ENCODE measurements around the gene EPB41L2. TPM values are rescaled to one million over a fixed set of nuclear protein-coding genes. Genes with fewer than 3 reads are reported as not detected.

The EPB41L2 gene
- total RNA-seq, 2 donors from 2014 or later, result 160 to 189 TPM

DNA sequence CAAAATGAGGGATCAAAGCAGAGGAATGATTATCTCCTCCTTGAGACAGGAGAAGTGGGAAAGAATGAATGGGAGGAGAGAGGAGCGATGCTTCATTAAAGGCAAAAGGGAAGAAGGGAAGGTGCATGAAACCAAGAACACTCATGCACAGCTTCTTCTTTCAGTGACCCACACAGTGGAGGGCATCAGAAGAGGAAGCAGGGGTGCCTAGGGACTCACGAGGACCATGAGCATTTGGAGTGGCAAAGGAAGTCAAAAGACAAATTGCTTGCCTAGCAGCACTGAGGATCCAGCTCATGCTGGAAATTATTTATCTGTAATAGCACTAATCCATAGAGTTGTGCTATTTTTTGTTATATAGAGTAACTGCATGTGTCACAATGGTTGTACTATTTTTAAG lies 169.8 kb downstream of the EPB41L2 start:
- no peak overlapping the region for H3K4me3 Mint-ChIP-seq
- H3K36me3 Mint-ChIP-seq (ENCODE audit: low read depth), result peaks cover 34% of the 10 kb centered on the region
- peaks cover 10% of the 10 kb centered on the region for H3K4me1 Mint-ChIP-seq
- no peaks in the 10 kb centered on the region for H3K9me3 ChIP-seq (ENCODE audit: control insufficient read depth, low read length)
- H3K4me3 ChIP-seq (ENCODE audit: low read length), result no peak overlapping the region
- no peak for DNase-seq
- 67 to 96% methylated on average over 1 to 2 of the region's 2 CpGs for WGBS, 2 experiments (ENCODE audit: insufficient coverage in 1 of 2, insufficient read length in 1 of 2)
- H3K9ac ChIP-seq (ENCODE audit: extremely low read depth, low read length, poor library complexity, severe bottlenecking), result no peak overlapping the region
- H3K27ac Mint-ChIP-seq, result no peak overlapping the region
- H3K9me3 Mint-ChIP-seq, result no peaks in the 10 kb centered on the region
- no peaks in the 10 kb centered on the region for H3K27me3 ChIP-seq (ENCODE audit: control insufficient read depth, insufficient read depth, low read length, poor library complexity, severe bottlenecking)
- H3K4me1 ChIP-seq (ENCODE audit: control insufficient read depth, insufficient read depth, low read length), result no peaks in the 10 kb centered on the region
- TF ChIP-seq CTCF (conservative IDR thresholded peaks at IDR 0.05), result no peak
- H3K27ac ChIP-seq (ENCODE audit: low read depth, low read length), result no peak overlapping the region
- H3K27me3 Mint-ChIP-seq (ENCODE audit: insufficient read depth), result no peaks in the 10 kb centered on the region
- H3K36me3 ChIP-seq (ENCODE audit: control insufficient read depth, insufficient read depth, low read length), result peaks cover 51% of the 10 kb centered on the region

DNA sequence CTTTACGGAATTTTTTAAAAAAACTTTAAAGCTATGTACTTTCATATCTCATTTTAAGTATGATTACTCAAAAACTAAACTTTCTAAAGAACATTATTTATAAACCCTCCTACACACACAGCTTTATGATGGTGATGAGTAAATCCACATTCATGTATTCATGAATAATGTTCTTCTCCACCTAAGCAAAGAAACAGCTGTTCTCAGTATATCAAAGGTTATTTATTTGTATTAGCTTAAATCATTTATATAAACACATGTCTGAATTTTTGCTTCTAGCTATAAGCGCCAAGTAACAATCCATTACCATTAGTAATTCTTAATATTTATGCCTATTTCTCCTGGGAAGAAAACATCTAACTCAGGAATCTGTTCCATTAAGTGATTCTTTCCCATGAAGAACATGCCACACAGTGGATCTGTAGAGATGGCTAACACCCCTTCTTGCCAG lies 172.5 kb downstream of the EPB41L2 start:
- Histone ChIP-seq H3K9ac (ENCODE audit: extremely low read depth, low read length, poor library complexity, severe bottlenecking) (no peak overlapping the region), H3K4me3 (ENCODE audit: low read length) (no peak overlapping the region), H3K27ac (ENCODE audit: low read depth, low read length) (no peak overlapping the region), H3K4me1 (ENCODE audit: control insufficient read depth, insufficient read depth, low read length) (no peaks in the 10 kb centered on the region), H3K36me3 (ENCODE audit: control insufficient read depth, insufficient read depth, low read length) (peaks cover 40% of the 10 kb centered on the region), H3K9me3 (ENCODE audit: control insufficient read depth, low read length) (no peaks in the 10 kb centered on the region), H3K27me3 (ENCODE audit: control insufficient read depth, insufficient read depth, low read length, poor library complexity, severe bottlenecking) (no peaks in the 10 kb centered on the region)
- H3K36me3 Mint-ChIP-seq (ENCODE audit: low read depth), result peaks cover 31% of the 10 kb centered on the region
- H3K4me1 Mint-ChIP-seq, result peaks cover 8% of the 10 kb centered on the region
- H3K27ac Mint-ChIP-seq, result no peak overlapping the region
- no peaks in the 10 kb centered on the region for H3K27me3 Mint-ChIP-seq (ENCODE audit: insufficient read depth)
- no peak for DNase-seq
- no peak overlapping the region for H3K4me3 Mint-ChIP-seq
- H3K9me3 Mint-ChIP-seq, result no peaks in the 10 kb centered on the region
- WGBS, 2 experiments (ENCODE audit: insufficient coverage in 1 of 2, insufficient read length in 1 of 2), result 95% methylated on average over 1 of the region's 2 CpGs; no CpG with 5 or more reads in 1 of the 2 experiments
- no peak for TF ChIP-seq CTCF (conservative IDR thresholded peaks at IDR 0.05)

GRCh38 chr6:130889423-130889822 lies 173.6 kb downstream of the EPB41L2 start:
- Histone ChIP-seq H3K9me3 (ENCODE audit: control insufficient read depth, low read length) (no peaks in the 10 kb centered on the region), H3K27me3 (ENCODE audit: control insufficient read depth, insufficient read depth, low read length, poor library complexity, severe bottlenecking) (no peaks in the 10 kb centered on the region), H3K9ac (ENCODE audit: extremely low read depth, low read length, poor library complexity, severe bottlenecking) (no peak overlapping the region), H3K4me3 (ENCODE audit: low read length) (no peak overlapping the region), H3K27ac (ENCODE audit: low read depth, low read length) (no peak overlapping the region), H3K4me1 (ENCODE audit: control insufficient read depth, insufficient read depth, low read length) (no peaks in the 10 kb centered on the region), H3K36me3 (ENCODE audit: control insufficient read depth, insufficient read depth, low read length) (peaks cover 42% of the 10 kb centered on the region)
- Mint-ChIP-seq H3K4me1 (peaks cover 2% of the 10 kb centered on the region), H3K27ac (no peak overlapping the region), H3K36me3 (ENCODE audit: low read depth) (peaks cover 26% of the 10 kb centered on the region), H3K9me3 (no peaks in the 10 kb centered on the region), H3K4me3 (no peak overlapping the region), H3K27me3 (ENCODE audit: insufficient read depth) (no peaks in the 10 kb centered on the region)
- no peak for DNase-seq
- TF ChIP-seq CTCF (conservative IDR thresholded peaks at IDR 0.05), result no peak
- WGBS, 2 experiments (ENCODE audit: insufficient coverage in 1 of 2, insufficient read length in 1 of 2), result 93% methylated on average over 2 of the region's 2 CpGs; no CpG with 5 or more reads in 1 of the 2 experiments

All from endodermal cell (in vitro differentiated cells).